Fibroblast of mammary gland (primary cell): Measurements from ENCODE around the gene PLXNA4.
A peak's percentile ranks its signal among the peaks of the same experiment; 100 is the strongest.

Source experiments
- DNase-seq: peaks from one replicate; pipeline ENCODE4 v3.0.0-alpha.2; 2010; ENCODE audit warnings: low read depth
- H3K4me3 ChIP-seq: 2 replicates; pipeline ENCODE4 v1.5.1; 2011; ENCODE audit warnings: low read depth, mild to moderate bottlenecking, low read length, moderate library complexity; ENCODE audit not compliant: control insufficient read depth
- CTCF ChIP-seq: conservative IDR thresholded peaks from 2 replicates; pipeline ENCODE4 v1.5.1; 2011; ENCODE audit warnings: low read depth, low read length, inconsistent platforms; ENCODE audit not compliant: control insufficient read depth, insufficient read depth

Gene PLXNA4

GRCh38 chr7:132402751-132403245 is 173.5 kb downstream of the PLXNA4 start:
- peak; percentile 81 for DNase-seq
- no peak for TF ChIP-seq CTCF
- no peak overlapping the region for H3K4me3 ChIP-seq

DNA sequence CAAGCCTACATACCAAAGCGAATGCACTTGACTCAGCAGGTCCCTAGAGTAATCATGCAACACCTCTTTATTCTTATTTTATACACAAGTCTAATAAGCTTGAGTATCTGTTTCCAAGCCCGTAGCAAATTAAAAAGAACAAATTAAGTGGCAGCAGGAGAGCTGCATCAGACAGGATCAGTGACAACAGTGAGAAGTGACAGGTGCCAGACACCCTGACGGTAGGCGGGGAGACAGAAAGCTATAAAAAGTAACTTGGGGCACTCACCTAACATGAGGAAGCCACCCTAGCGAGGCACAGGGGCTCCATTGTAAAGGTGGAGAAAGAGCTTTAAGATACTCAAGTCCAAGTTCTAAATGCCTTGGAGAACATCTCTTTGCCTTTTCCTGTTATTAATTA is 174.2 kb downstream of the PLXNA4 start:
- TF ChIP-seq CTCF = no peak
- no peak overlapping the region for H3K4me3 ChIP-seq
- no peak for DNase-seq

DNA sequence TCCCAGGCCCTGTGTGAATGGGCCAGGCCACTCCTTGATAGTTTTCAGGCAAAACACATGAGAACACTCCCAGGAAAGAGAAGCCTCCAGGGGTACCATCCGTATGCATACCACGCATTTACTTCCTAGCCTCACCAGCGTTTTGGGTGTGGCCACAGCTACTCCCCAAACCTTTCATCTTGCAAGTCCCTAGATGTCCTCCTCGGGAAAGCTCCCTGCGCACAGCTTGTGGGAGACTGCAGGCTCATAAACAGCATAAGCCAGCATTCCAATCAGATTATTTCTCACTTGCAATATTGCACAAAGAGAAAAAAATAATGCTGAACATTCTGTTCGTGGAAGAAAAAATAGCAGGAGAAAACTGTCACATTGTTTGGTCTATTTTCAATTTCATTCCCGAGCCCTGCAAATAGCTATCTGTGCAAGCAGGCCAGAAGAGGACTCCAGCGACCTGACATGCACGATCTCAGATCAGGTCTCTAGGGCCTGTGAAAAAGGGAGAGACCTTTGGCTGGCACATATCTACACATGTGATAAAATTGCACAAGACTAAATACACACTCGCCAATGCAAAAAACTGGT is 175.6 kb downstream of the PLXNA4 start:
- no peak overlapping the region for H3K4me3 ChIP-seq
- no peak for TF ChIP-seq CTCF
- peak; percentile 52 for DNase-seq

GRCh38 chr7:132399367-132399766 is 176.9 kb downstream of the PLXNA4 start:
- H3K4me3 ChIP-seq = no peak overlapping the region
- DNase-seq = no peak
- no peak for TF ChIP-seq CTCF

GRCh38 chr7:132398253-132398925 is 177.9 kb downstream of the PLXNA4 start:
- H3K4me3 ChIP-seq = no peak overlapping the region
- no peak for TF ChIP-seq CTCF
- DNase-seq = no peak

DNA sequence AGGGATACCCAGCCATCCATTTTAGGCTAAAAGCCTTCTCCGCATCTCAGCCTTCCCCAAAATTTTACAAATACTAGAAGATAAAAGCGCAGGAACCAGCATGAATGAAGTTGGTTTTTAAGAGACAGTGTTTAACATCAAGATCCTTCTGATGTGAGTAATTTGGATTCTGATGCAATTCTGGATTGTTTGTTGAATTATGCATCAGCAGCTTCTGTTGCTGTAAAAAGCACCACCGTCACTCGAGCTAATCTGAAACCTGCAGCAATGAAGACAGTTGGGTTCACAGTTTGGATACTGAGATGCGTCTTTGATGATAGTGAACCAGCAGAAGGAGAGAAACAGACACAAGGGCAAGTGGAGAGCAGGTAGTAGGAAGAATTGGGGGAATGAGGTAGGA is 179.2 kb downstream of the PLXNA4 start:
- H3K4me3 ChIP-seq = no peak overlapping the region
- no peak for TF ChIP-seq CTCF
- DNase-seq = no peak

DNA sequence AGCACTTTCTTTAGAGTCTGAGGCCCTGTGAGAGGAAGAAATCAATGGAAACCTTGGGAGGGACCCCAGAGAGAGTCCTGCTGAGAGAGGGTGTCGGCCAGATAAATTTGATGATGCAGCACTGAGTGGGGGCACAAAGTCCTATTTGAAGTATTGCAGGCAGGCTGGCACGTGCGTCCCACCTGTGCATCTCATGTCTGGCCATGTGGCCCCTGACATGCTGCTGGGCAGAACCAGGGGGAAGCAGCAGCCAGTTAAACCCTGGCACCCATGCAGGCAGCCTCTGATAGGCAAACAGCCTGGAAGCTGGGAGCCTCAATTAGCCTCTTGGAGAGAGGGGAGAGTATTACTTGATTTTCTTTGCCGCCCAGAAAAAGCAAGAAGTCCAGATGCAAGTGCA is 180.9 kb downstream of the PLXNA4 start:
- no peak for TF ChIP-seq CTCF
- DNase-seq = no peak
- H3K4me3 ChIP-seq = no peak overlapping the region
